Caco-2 (cell line): ENCODE measurements around the gene HMGCLL1. TPM values are rescaled to one million over a fixed set of nuclear protein-coding genes. Genes with fewer than 3 reads are reported as not detected.

ENCODE experiments used
- BruUV-seq: library from RNA; stranded (reverse); fragments of 400-500 nt; replicated peaks from 2 replicates; lab custom pipeline; 2021; lab: Mats Ljungman, UMichigan
- CTCF ChIA-PET: fragments of 300-600 bp; sonication (Branson Sonifier 250); formaldehyde crosslinking; loops from one replicate; lab custom pipeline; 2022; ENCODE audit warnings: antibody characterized with exemption; lab: Charles Lee
- POLR2A ChIA-PET: fragments of 300-600 bp; sonication (Branson Sonifier 250); formaldehyde crosslinking; loops from one replicate; lab custom pipeline; 2022; ENCODE audit warnings: antibody characterized with exemption; lab: Charles Lee
- DNase-seq, 2 experiments: peaks; one replicate each; pipeline versions ENCODE4 v3.0.0 to v3.0.0-alpha.2; 2020 to 2022
- H3K27me3 ChIP-seq: replicated peaks from 2 replicates; pipeline ENCODE4 v1.6.0; 2011; ENCODE audit warnings: low read length; ENCODE audit not compliant: control insufficient read depth, insufficient read depth
- H3K36me3 ChIP-seq: 2 replicates; pipeline ENCODE4 v1.5.1; 2011; ENCODE audit warnings: low read length; ENCODE audit not compliant: control insufficient read depth, insufficient read depth
- H3K4me1 ChIP-seq: fragments of 250-450 bp; sonication (Bioruptor Pico); 2 replicates; pipeline ENCODE4 v1.5.1; 2020; ENCODE audit warnings: mild to moderate bottlenecking
- H3K4me3 ChIP-seq: 2 replicates; pipeline ENCODE4 v1.5.1; 2011; ENCODE audit warnings: low read depth, mild to moderate bottlenecking, control low read depth, low read length
- H3K9me3 ChIP-seq: fragments of 250-450 bp; sonication (Bioruptor Pico); 2 replicates; pipeline ENCODE4 v1.5.1; 2020; ENCODE audit warnings: mild to moderate bottlenecking, moderate library complexity
- H3K27ac Mint-ChIP-seq: one replicate; pipeline ENCODE4 v1.8.0; 2022; ENCODE audit warnings: mixed read lengths; ENCODE audit not compliant: unreplicated experiment
- H3K27me3 Mint-ChIP-seq: one replicate; pipeline ENCODE4 v1.8.0; 2022; ENCODE audit warnings: mixed read lengths; ENCODE audit not compliant: insufficient read depth, unreplicated experiment
- H3K36me3 Mint-ChIP-seq: one replicate; pipeline ENCODE4 v1.8.0; 2022; ENCODE audit warnings: mild to moderate bottlenecking, mixed read lengths; ENCODE audit not compliant: insufficient read depth, unreplicated experiment
- H3K4me1 Mint-ChIP-seq: one replicate; pipeline ENCODE4 v1.8.0; 2022; ENCODE audit warnings: low read depth, mixed read lengths; ENCODE audit not compliant: unreplicated experiment
- H3K4me3 Mint-ChIP-seq: one replicate; pipeline ENCODE4 v1.8.0; 2022; ENCODE audit warnings: mild to moderate bottlenecking, moderate library complexity, mixed read lengths; ENCODE audit not compliant: unreplicated experiment
- H3K9me3 Mint-ChIP-seq: one replicate; pipeline ENCODE4 v1.8.0; 2022; ENCODE audit warnings: mixed read lengths; ENCODE audit not compliant: unreplicated experiment
- CTCF ChIP-seq, 2 experiments: fragments of 200-600 bp in 1 of 2; IDR thresholded peaks; 1 replicate in 1 of 2; 2 replicates in 1 of 2; pipeline versions ENCODE4 v1.5.1 to v1.8.0; 2011 to 2022; ENCODE audit warnings: antibody characterized with exemption in 1 of 2, control low read depth in 1 of 2, inconsistent platforms in 1 of 2, low read depth in 1 of 2, low read length in 1 of 2, mild to moderate bottlenecking in 1 of 2, moderate library complexity in 1 of 2; ENCODE audit not compliant: insufficient read depth in 1 of 2, severe bottlenecking in 1 of 2, unreplicated experiment in 1 of 2
- intact Hi-C: fragments of 100-400 bp; cut with micrococcal nuclease; formaldehyde crosslinking; loops from one replicate; pipeline ENCODE4 v1.10.0; 2022; ENCODE audit not compliant: unreplicated experiment
- total RNA-seq: library from RNA; stranded (reverse); gene quantifications from 2 replicates; pipeline ENCODE4 v1.2.3, GENCODE V29; 2022

HMGCLL1 gene
- total RNA-seq, 1 experiment from 2014 or later: not detected

GRCh38 chr6:55474382-55474781 lies 104.6 kb downstream of the HMGCLL1 start:
- TF ChIP-seq CTCF (IDR thresholded peaks at IDR 0.05; ENCODE audit: insufficient read depth in 1 of 2, low read depth in 1 of 2, low read length in 1 of 2, severe bottlenecking in 1 of 2, unreplicated experiment in 1 of 2): no peak
- no TSS peak for BruUV-seq
- no peak overlapping the region for H3K4me3 Mint-ChIP-seq
- Histone ChIP-seq H3K36me3 (no peaks in the 10 kb centered on the region), H3K4me1 (no peaks in the 10 kb centered on the region), H3K27me3 (no peaks in the 10 kb centered on the region), H3K4me3 (no peak overlapping the region), H3K9me3 (no peaks in the 10 kb centered on the region)
- POLR2A ChIA-PET: no interaction called here
- no peak for DNase-seq
- H3K36me3 Mint-ChIP-seq: no peaks in the 10 kb centered on the region
- H3K9me3 Mint-ChIP-seq: no peaks in the 10 kb centered on the region
- peaks cover 5% of the 10 kb centered on the region for H3K27me3 Mint-ChIP-seq
- CTCF ChIA-PET: no interaction called here
- H3K27ac Mint-ChIP-seq: no peak overlapping the region
- H3K4me1 Mint-ChIP-seq: no peaks in the 10 kb centered on the region
- intact Hi-C loops: no loop called here

- Mint-ChIP-seq H3K4me1 (no peaks in the 10 kb centered on the region), H3K9me3 (no peaks in the 10 kb centered on the region), H3K36me3 (no peaks in the 10 kb centered on the region), H3K27ac (no peak overlapping the region), H3K4me3 (no peak overlapping the region), H3K27me3 (peaks cover 5% of the 10 kb centered on the region)
- H3K4me3 ChIP-seq: no peak overlapping the region
- H3K9me3 ChIP-seq: no peaks in the 10 kb centered on the region
- intact Hi-C loops: no loop called here
- H3K36me3 ChIP-seq: no peaks in the 10 kb centered on the region
- DNase-seq: no peak
- no TSS peak for BruUV-seq
- H3K4me1 ChIP-seq: no peaks in the 10 kb centered on the region
- H3K27me3 ChIP-seq: no peaks in the 10 kb centered on the region
- no peak for TF ChIP-seq CTCF (IDR thresholded peaks at IDR 0.05; ENCODE audit: insufficient read depth in 1 of 2, low read depth in 1 of 2, low read length in 1 of 2, severe bottlenecking in 1 of 2, unreplicated experiment in 1 of 2)
- ChIA-PET CTCF (no interaction called here), POLR2A (no interaction called here)
These were observed 105.3 kb downstream of the HMGCLL1 start for GRCh38 chr6:55473722-55474121.

- intact Hi-C loops: no loop called here
- Mint-ChIP-seq H3K4me3 (no peak overlapping the region), H3K27me3 (peaks cover 5% of the 10 kb centered on the region), H3K9me3 (no peaks in the 10 kb centered on the region), H3K36me3 (no peaks in the 10 kb centered on the region), H3K4me1 (no peaks in the 10 kb centered on the region), H3K27ac (no peak overlapping the region)
- DNase-seq: no peak
- CTCF ChIA-PET: no interaction called here
- BruUV-seq: no TSS peak
- POLR2A ChIA-PET: no interaction called here
- TF ChIP-seq CTCF (IDR thresholded peaks at IDR 0.05; ENCODE audit: insufficient read depth in 1 of 2, low read depth in 1 of 2, low read length in 1 of 2, severe bottlenecking in 1 of 2, unreplicated experiment in 1 of 2): no peak
- Histone ChIP-seq H3K4me1 (no peaks in the 10 kb centered on the region), H3K36me3 (no peaks in the 10 kb centered on the region), H3K9me3 (no peaks in the 10 kb centered on the region), H3K4me3 (no peak overlapping the region), H3K27me3 (no peaks in the 10 kb centered on the region)
These were observed 109.0 kb downstream of the HMGCLL1 start for GRCh38 chr6:55469951-55470366.
